OCI-LY1 (cell line): Measurements from ENCODE around the gene SYCP2L.

Experiments
- H2AFZ ChIP-seq: fragments of 200-600 bp; sonication (generic), shearing (Covaris generic); 2 replicates; pipeline ENCODE4 v1.6.0; 2014; ENCODE audit warnings: antibody characterized with exemption, mild to moderate bottlenecking, low read length
- H3F3A ChIP-seq: fragments of 200-600 bp; sonication (generic), shearing (Covaris generic); 2 replicates; pipeline ENCODE4 v1.6.0; 2014; ENCODE audit warnings: mild to moderate bottlenecking, antibody characterized with exemption, low read length, moderate library complexity; ENCODE audit not compliant: insufficient read depth
- H3K27ac ChIP-seq: fragments of 200-600 bp; sonication (generic); 2 replicates; pipeline ENCODE4 v1.5.1; 2014; ENCODE audit warnings: low read length, mixed run types, mild to moderate bottlenecking, low read depth; ENCODE audit not compliant: poor library complexity, severe bottlenecking
- H3K27me3 ChIP-seq: fragments of 200-600 bp; sonication (generic); 2 replicates; pipeline ENCODE4 v1.6.0; 2014; ENCODE audit warnings: antibody characterized with exemption, mild to moderate bottlenecking, low read length, moderate library complexity; ENCODE audit not compliant: insufficient read depth
- H3K36me3 ChIP-seq: fragments of 200-600 bp; sonication (generic); 2 replicates; pipeline ENCODE4 v1.6.1; 2014; ENCODE audit warnings: mild to moderate bottlenecking, antibody characterized with exemption, low read length, moderate library complexity, mixed read lengths; ENCODE audit not compliant: insufficient read depth
- H3K4me1 ChIP-seq: fragments of 200-600 bp; sonication (generic); 2 replicates; pipeline ENCODE4 v1.5.1; 2014; ENCODE audit warnings: mild to moderate bottlenecking, low read length, moderate library complexity; ENCODE audit not compliant: insufficient read depth, severe bottlenecking
- H3K4me2 ChIP-seq: fragments of 200-600 bp; sonication (generic), shearing (Covaris generic); 2 replicates; pipeline ENCODE4 v1.6.1; 2014; ENCODE audit warnings: low read length
- H3K4me3 ChIP-seq: fragments of 200-600 bp; sonication (generic); 2 replicates; pipeline ENCODE4 v1.5.1; 2014; ENCODE audit warnings: low read length, low read depth, mild to moderate bottlenecking, mixed read lengths; ENCODE audit not compliant: poor library complexity, severe bottlenecking
- H3K79me2 ChIP-seq: fragments of 200-600 bp; shearing (Covaris generic); 2 replicates; pipeline ENCODE4 v1.6.1; 2016; ENCODE audit warnings: mixed run types, low read length, mixed read lengths; ENCODE audit not compliant: insufficient read depth
- H3K9ac ChIP-seq: fragments of 200-600 bp; sonication (generic), shearing (Covaris generic); 2 replicates; pipeline ENCODE4 v1.6.1; 2014; ENCODE audit warnings: mild to moderate bottlenecking, low read length, mixed read lengths
- H3K9me2 ChIP-seq: fragments of 200-600 bp; sonication (generic), shearing (Covaris generic); 2 replicates; pipeline ENCODE4 v1.6.1; 2014; ENCODE audit warnings: low read depth, mild to moderate bottlenecking, low read length, mixed read lengths
- H3K9me3 ChIP-seq: fragments of 200-600 bp; shearing (Covaris generic); 2 replicates; pipeline ENCODE4 v1.6.1; 2014; ENCODE audit warnings: low read length, mixed read lengths
- H4K20me1 ChIP-seq: fragments of 200-600 bp; sonication (generic), shearing (Covaris generic); 2 replicates; pipeline ENCODE4 v1.6.0; 2016; ENCODE audit warnings: mild to moderate bottlenecking, low read length; ENCODE audit not compliant: insufficient read depth
- CTCF ChIP-seq: fragments of 200-600 bp; sonication (generic), shearing (Covaris generic); IDR thresholded peaks from 2 replicates; pipeline ENCODE4 v1.5.1; 2017; ENCODE audit warnings: mild to moderate bottlenecking, antibody characterized with exemption, low read length, moderate library complexity, mixed read lengths
- EZH2 ChIP-seq: fragments of 200-600 bp; sonication (generic), shearing (Covaris generic); IDR thresholded peaks from 2 replicates; pipeline ENCODE4 v1.8.0; 2017; ENCODE audit warnings: borderline replicate concordance, mixed run types, mild to moderate bottlenecking, antibody characterized with exemption, low read length, moderate library complexity, mixed read lengths

The SYCP2L gene

GRCh38 chr6:10951675-10952282 is 64.9 kb downstream of the SYCP2L start:
- H3K79me2 ChIP-seq, result no peaks in the 10 kb centered on the region
- no peak overlapping the region for H3K4me2 ChIP-seq
- no peak overlapping the region for H3K4me3 ChIP-seq
- no peak overlapping the region for H2AFZ ChIP-seq
- no peak overlapping the region for H3K27ac ChIP-seq
- no peaks in the 10 kb centered on the region for H4K20me1 ChIP-seq
- H3K4me1 ChIP-seq, result no peaks in the 10 kb centered on the region
- H3K9me3 ChIP-seq, result no peaks in the 10 kb centered on the region
- no peaks in the 10 kb centered on the region for H3F3A ChIP-seq
- no peaks in the 10 kb centered on the region for H3K27me3 ChIP-seq
- H3K9ac ChIP-seq, result no peak overlapping the region
- no peaks in the 10 kb centered on the region for H3K36me3 ChIP-seq
- TF ChIP-seq CTCF, result peak; percentile 58
- TF ChIP-seq EZH2, result no peak
- no peaks in the 10 kb centered on the region for H3K9me2 ChIP-seq

- Histone ChIP-seq H4K20me1 (no peaks in the 10 kb centered on the region), H3F3A (no peaks in the 10 kb centered on the region), H3K27me3 (no peaks in the 10 kb centered on the region), H3K9me2 (no peaks in the 10 kb centered on the region), H3K27ac (no peak overlapping the region), H3K36me3 (no peaks in the 10 kb centered on the region), H3K4me3 (no peak overlapping the region), H3K9ac (no peak overlapping the region), H2AFZ (no peak overlapping the region), H3K4me2 (no peak overlapping the region), H3K9me3 (no peaks in the 10 kb centered on the region), H3K4me1 (no peaks in the 10 kb centered on the region), H3K79me2 (no peaks in the 10 kb centered on the region)
- TF ChIP-seq CTCF (peak; percentile 91), EZH2 (no peak)
These were observed 67.7 kb downstream of the SYCP2L start for GRCh38 chr6:10954590-10955010.

- Histone ChIP-seq H3K79me2 (no peaks in the 10 kb centered on the region), H3K4me3 (no peak overlapping the region), H3K36me3 (no peaks in the 10 kb centered on the region), H3K27ac (no peak overlapping the region), H4K20me1 (no peaks in the 10 kb centered on the region), H2AFZ (no peak overlapping the region), H3K4me2 (no peak overlapping the region), H3K9me2 (no peaks in the 10 kb centered on the region), H3F3A (no peaks in the 10 kb centered on the region), H3K4me1 (no peaks in the 10 kb centered on the region), H3K9ac (no peak overlapping the region), H3K9me3 (no peaks in the 10 kb centered on the region), H3K27me3 (no peaks in the 10 kb centered on the region)
- TF ChIP-seq CTCF, result no peak
- TF ChIP-seq EZH2, result no peak
These were observed 69.9 kb downstream of the SYCP2L start for GRCh38 chr6:10956776-10957175.
